Measurements from ENCODE around the gene ATG5. TPM values are rescaled to one million over a fixed set of nuclear protein-coding genes. Genes with fewer than 3 reads are reported as not detected.
A peak's percentile ranks its signal among the peaks of the same experiment; 100 is the strongest.

The ATG5 gene
- total and polyA plus RNA-seq, 9 of the 15 experiments (the other 6 are each of a cell fraction or from before 2014, with no cell fraction given): 29.0 to 80.0 (median 53.2) TPM

- FAIRE-seq (peak; percentile 78), ATAC-seq (peak; percentile 85), DNase-seq (ENCODE audit: extremely low read depth in 1 of 4, low spot score in 3 of 4) (peak; percentile 40 to 69 (median 54))
- intact Hi-C loops (cut with micrococcal nuclease): loop anchor here (5.0 kb wide), 1 partner anchor 662 kb away; no protein-coding TSS in a partner anchor
- Histone ChIP-seq H3K36me3 (ENCODE audit: control insufficient read depth, insufficient read depth, low read length) (no peaks in the 10 kb centered on the region), H3K27me3 (ENCODE audit: control insufficient read depth in 2 of 2, insufficient read depth in 2 of 2, low read length in 2 of 2) (peaks cover 0 to 5% of the 10 kb centered on the region in 2 experiments; a peak in 2 of 5 replicates), H3K9me1 (ENCODE audit: control insufficient read depth, insufficient read depth, low read length) (no peaks in the 10 kb centered on the region), H3K9me3 (replicated peaks; ENCODE audit: control insufficient read depth, insufficient read depth, low read depth, low read length) (no peaks in the 10 kb centered on the region), H3K4me2 (ENCODE audit: insufficient read depth, low read length) (no peak overlapping the region), H3K9ac (ENCODE audit: insufficient read depth in 1 of 2, low read depth in 2 of 2, low read length in 2 of 2) (no peak overlapping the region), H4K20me1 (replicated peaks; ENCODE audit: control insufficient read depth, insufficient read depth, low read length) (no peaks in the 10 kb centered on the region), H3K4me3 (no peak overlapping the region), H3K4me1 (replicated peaks in 1 of 2; ENCODE audit: control insufficient read depth in 2 of 2, insufficient read depth in 2 of 2, low read length in 2 of 2) (no peaks in the 10 kb centered on the region; a peak in 1 of 5 replicates), H3K79me2 (ENCODE audit: control insufficient read depth, insufficient read depth, low read length) (no peaks in the 10 kb centered on the region), H3K27ac (ENCODE audit: extremely low read depth, low read depth, low read length) (no peak overlapping the region), H2AFZ (ENCODE audit: low read depth, low read length) (no peak overlapping the region)
- TF ChIP-seq SMARCA5 (IDR thresholded peaks at IDR 0.05) (no peak), HIVEP1 (CRISPR knock-in tag; IDR thresholded peaks at IDR 0.05) (no peak), DIDO1 (tag; IDR thresholded peaks at IDR 0.05; ENCODE audit: low read depth) (no peak), SMC3 (conservative IDR thresholded peaks at IDR 0.05; ENCODE audit: insufficient read depth, low read depth, low read length) (0 out of 2 replicates have a peak, but pooled peaks have one; percentile 47), BACH1 (tag; IDR thresholded peaks at IDR 0.05) (no peak), TFAP4 (CRISPR knock-in tag; IDR thresholded peaks at IDR 0.05; ENCODE audit: borderline replicate concordance) (peak; percentile 13; the same call in 1 of the 2 replicates), CC2D1A (IDR thresholded peaks at IDR 0.05) (peak; percentile 64), CTCF (IDR thresholded peaks at IDR 0.05 in 2 of 3, conservative IDR thresholded peaks at IDR 0.05 in 1 of 3; ENCODE audit: insufficient read depth in 2 of 3, low read depth in 1 of 3, low read length in 3 of 3) (peak; percentile 63 to 82 (median 67)), IFI16 (CRISPR knock-in tag; IDR thresholded peaks at IDR 0.05) (no peak), MCM5 (IDR thresholded peaks at IDR 0.05; ENCODE audit: low read depth) (no peak), EGR1 (conservative IDR thresholded peaks at IDR 0.05) (no peak), KLF16 (IDR thresholded peaks at IDR 0.05) (0 out of 2 replicates have a peak, but pooled peaks have one; percentile 26), RAD21 (CRISPR knock-in tag; conservative IDR thresholded peaks at IDR 0.05 in 1 of 2, IDR thresholded peaks at IDR 0.05 in 1 of 2) (peak; percentile 50 to 64)
- ChIA-PET POLR2A (interaction anchor here (0.8 to 1.1 kb wide), 2 partner anchors 9 to 410 kb away, joined by 3 to 4 read pairs; partner anchors contain the start of gene ATG5), CTCF (ENCODE audit: low intra/inter-chr PET ratio) (interaction anchor here (0.7 to 1.5 kb wide), 6 partner anchors 25 to 1125 kb away, joined by 3 to 5 read pairs (median 4); no protein-coding TSS in a partner anchor)
- 4% methylated on average over 5 of the region's 5 CpGs for WGBS (ENCODE audit: insufficient coverage, low coverage, missing lambda C conversion rate)
- no TSS peak for BruUV-seq (replicated peaks)
- in situ Hi-C loops (cut with MboI): loop anchor here (5.0 kb wide), 1 partner anchor 232 kb away; no protein-coding TSS in a partner anchor
Observed at GRCh38 chr6:106334646-106335448, 9.3 kb upstream of the ATG5 start.

Data from K562 (cell line).